MM.1S (cell line): ENCODE data around the gene PILRA.
"Not testable (repeated sequence)": the region's sequence is repeated elsewhere in the genome, so short reads cannot be mapped to it uniquely, and the experiment has no call there.

Source experiments
- DNase-seq: peaks from one replicate; pipeline ENCODE4 v3.0.0-alpha.2; 2015
- H2AFZ ChIP-seq: fragments of 300-600 bp; sonication (generic); 2 replicates; pipeline ENCODE4 v1.6.0; 2016; ENCODE audit warnings: antibody characterized with exemption, low read length
- H3F3A ChIP-seq: fragments of 300-600 bp; sonication (generic); 2 replicates; pipeline ENCODE4 v1.6.1; 2016; ENCODE audit warnings: mild to moderate bottlenecking, antibody characterized with exemption, low read length, moderate library complexity, mixed read lengths; ENCODE audit not compliant: insufficient read depth
- H3K27ac ChIP-seq: fragments of 300-600 bp; sonication (generic); 2 replicates; pipeline ENCODE4 v1.5.1; 2016; ENCODE audit warnings: mild to moderate bottlenecking, low read length
- H3K27me3 ChIP-seq: fragments of 300-600 bp; sonication (generic); replicated peaks from 2 replicates; pipeline ENCODE4 v1.6.0; 2016; ENCODE audit warnings: low read length; ENCODE audit not compliant: insufficient read depth
- H3K36me3 ChIP-seq: fragments of 300-600 bp; sonication (generic); replicated peaks from 2 replicates; pipeline ENCODE4 v1.6.1; 2016; ENCODE audit warnings: mild to moderate bottlenecking, low read length, mixed read lengths; ENCODE audit not compliant: insufficient read depth
- H3K4me1 ChIP-seq: fragments of 300-600 bp; sonication (generic); 2 replicates; pipeline ENCODE4 v1.6.1; 2016; ENCODE audit warnings: low read length, mixed read lengths
- H3K4me2 ChIP-seq: fragments of 300-600 bp; sonication (generic); 2 replicates; pipeline ENCODE4 v1.6.0; 2016; ENCODE audit warnings: low read depth, low read length
- H3K4me3 ChIP-seq: fragments of 300-600 bp; sonication (generic); 2 replicates; pipeline ENCODE4 v1.5.1; 2016; ENCODE audit warnings: low read length, mixed read lengths
- H3K79me2 ChIP-seq: fragments of 300-600 bp; sonication (generic); 2 replicates; pipeline ENCODE4 v1.6.1; 2016; ENCODE audit warnings: mixed run types, low read length, mixed read lengths
- H3K9ac ChIP-seq: fragments of 300-600 bp; sonication (generic); 2 replicates; pipeline ENCODE4 v1.6.1; 2016; ENCODE audit warnings: low read length, mixed read lengths
- H3K9me2 ChIP-seq: fragments of 300-600 bp; sonication (generic); replicated peaks from 2 replicates; pipeline ENCODE4 v1.6.1; 2016; ENCODE audit warnings: mild to moderate bottlenecking, low read length, mixed read lengths; ENCODE audit not compliant: insufficient read depth
- H3K9me3 ChIP-seq: fragments of 300-600 bp; sonication (generic); replicated peaks from 2 replicates; pipeline ENCODE4 v1.6.1; 2016; ENCODE audit warnings: mild to moderate bottlenecking, low read length, mixed read lengths; ENCODE audit not compliant: insufficient read depth
- H4K20me1 ChIP-seq: fragments of 300-600 bp; sonication (generic); 2 replicates; pipeline ENCODE4 v1.6.1; 2016; ENCODE audit warnings: mild to moderate bottlenecking, low read length, moderate library complexity, mixed read lengths; ENCODE audit not compliant: insufficient read depth
- EZH2 ChIP-seq: fragments of 300-600 bp; sonication (generic); optimal IDR thresholded peaks from 2 replicates; pipeline ENCODE3; 2017; ENCODE audit warnings: low read depth, mild to moderate bottlenecking, antibody characterized with exemption, low read length, mixed read lengths
- EZH2phosphoT487 ChIP-seq: fragments of 300-600 bp; sonication (generic); IDR thresholded peaks from 2 replicates; pipeline ENCODE4 v1.6.1; 2018; ENCODE audit warnings: antibody characterized with exemption, low read length
- TF ChIP-seq, protein P1 (sequence below): fragments of 300-600 bp; sonication (generic); IDR thresholded peaks from 2 replicates; pipeline ENCODE4 v1.5.1; 2016; ENCODE audit warnings: antibody characterized with exemption, low read length, mixed read lengths

PILRA gene

DNA sequence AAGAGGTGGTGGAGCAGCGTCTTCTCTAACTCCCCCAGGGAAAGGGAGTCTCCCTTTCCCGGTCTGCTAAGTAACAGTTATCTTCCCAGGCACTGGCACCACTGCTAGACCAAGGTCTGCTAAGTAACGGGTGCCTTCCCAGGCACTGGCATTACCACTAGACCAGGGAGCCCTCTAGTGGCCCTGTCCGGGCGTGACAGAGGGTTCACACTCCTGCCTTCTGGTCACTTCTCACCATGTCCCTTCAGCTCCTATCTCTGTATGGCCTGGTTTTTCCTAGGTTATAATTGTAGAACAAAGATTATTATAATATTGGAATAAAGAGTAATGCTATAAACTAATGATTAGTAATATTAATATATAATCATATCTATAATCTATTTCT is 28.0 kb upstream of the PILRA start:
- TF ChIP-seq, protein P1, sequence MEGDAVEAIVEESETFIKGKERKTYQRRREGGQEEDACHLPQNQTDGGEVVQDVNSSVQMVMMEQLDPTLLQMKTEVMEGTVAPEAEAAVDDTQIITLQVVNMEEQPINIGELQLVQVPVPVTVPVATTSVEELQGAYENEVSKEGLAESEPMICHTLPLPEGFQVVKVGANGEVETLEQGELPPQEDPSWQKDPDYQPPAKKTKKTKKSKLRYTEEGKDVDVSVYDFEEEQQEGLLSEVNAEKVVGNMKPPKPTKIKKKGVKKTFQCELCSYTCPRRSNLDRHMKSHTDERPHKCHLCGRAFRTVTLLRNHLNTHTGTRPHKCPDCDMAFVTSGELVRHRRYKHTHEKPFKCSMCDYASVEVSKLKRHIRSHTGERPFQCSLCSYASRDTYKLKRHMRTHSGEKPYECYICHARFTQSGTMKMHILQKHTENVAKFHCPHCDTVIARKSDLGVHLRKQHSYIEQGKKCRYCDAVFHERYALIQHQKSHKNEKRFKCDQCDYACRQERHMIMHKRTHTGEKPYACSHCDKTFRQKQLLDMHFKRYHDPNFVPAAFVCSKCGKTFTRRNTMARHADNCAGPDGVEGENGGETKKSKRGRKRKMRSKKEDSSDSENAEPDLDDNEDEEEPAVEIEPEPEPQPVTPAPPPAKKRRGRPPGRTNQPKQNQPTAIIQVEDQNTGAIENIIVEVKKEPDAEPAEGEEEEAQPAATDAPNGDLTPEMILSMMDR, result peak; percentile 13; the same call in 1 of the 2 replicates
- not testable (repeated sequence) for H3K27me3 ChIP-seq, H2AFZ ChIP-seq, H3K9ac ChIP-seq, H3K4me3 ChIP-seq, H3K4me2 ChIP-seq, H3K9me2 ChIP-seq, H3K9me3 ChIP-seq, H3K36me3 ChIP-seq
- peaks cover 14% of the 10 kb centered on the region; the same call in 1 of the 2 replicates for H4K20me1 ChIP-seq
- peaks cover 17% of the 10 kb centered on the region for H3F3A ChIP-seq
- peaks cover 23% of the 10 kb centered on the region for H3K4me1 ChIP-seq
- DNase-seq, result peak; percentile 42
- peaks cover 46% of the 10 kb centered on the region for H3K79me2 ChIP-seq
- H3K27ac ChIP-seq, result peak overlapping the region; percentile 37; the same call in 1 of the 2 replicates

DNA sequence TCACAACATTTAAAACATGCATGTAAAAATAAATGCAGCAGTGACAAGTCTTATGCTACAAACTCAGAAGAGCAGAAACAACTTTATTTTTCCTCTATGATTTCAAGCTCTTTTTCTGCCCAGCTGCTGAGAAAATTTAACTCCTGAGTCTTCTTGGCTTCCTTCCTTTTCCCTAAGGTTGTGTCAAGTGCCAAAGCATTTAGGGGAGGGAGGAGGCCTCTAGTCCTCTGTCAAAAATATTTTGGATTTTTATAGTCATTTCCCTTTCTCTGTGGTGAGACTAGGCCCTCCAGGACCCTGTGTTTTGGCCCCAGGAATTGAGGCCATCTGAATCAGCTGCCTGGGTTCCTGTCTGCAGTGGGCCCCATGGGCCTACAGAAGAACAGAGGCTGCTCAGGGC is 26.4 kb upstream of the PILRA start:
- Histone ChIP-seq H3K36me3 (peaks cover 9% of the 10 kb centered on the region), H3K27me3 (no peaks in the 10 kb centered on the region), H3K9ac (no peak overlapping the region), H3K4me1 (peaks cover 16% of the 10 kb centered on the region), H2AFZ (no peak overlapping the region), H3F3A (peaks cover 12% of the 10 kb centered on the region), H4K20me1 (peaks cover 14% of the 10 kb centered on the region; the same call in 1 of the 2 replicates), H3K9me3 (no peaks in the 10 kb centered on the region), H3K79me2 (peaks cover 41% of the 10 kb centered on the region), H3K27ac (no peak overlapping the region), H3K9me2 (no peaks in the 10 kb centered on the region), H3K4me2 (no peak overlapping the region), H3K4me3 (no peak overlapping the region)
- TF ChIP-seq EZH2, result no peak
- TF ChIP-seq EZH2phosphoT487, result no peak
- TF ChIP-seq, protein P1, result no peak
- no peak for DNase-seq

DNA sequence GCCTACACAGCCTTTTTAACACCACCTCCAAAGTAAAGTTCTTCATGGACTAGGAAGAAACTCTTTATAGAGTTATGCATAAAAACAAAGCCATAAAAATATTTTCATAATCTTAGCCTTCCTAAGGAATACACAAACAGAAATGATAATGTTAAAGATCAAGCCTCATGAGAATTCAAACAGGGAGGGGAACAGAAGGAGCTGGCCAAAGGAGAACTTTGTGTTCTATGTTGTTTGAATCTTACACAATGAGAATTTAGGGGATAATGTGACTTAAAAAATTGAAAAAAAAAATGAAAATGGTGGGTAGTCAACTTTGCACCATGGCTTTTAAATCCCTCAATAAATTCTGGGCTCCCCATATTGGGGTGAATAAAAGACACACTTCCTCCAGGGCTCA is 24.5 kb upstream of the PILRA start:
- Histone ChIP-seq H3K36me3 (peaks cover 6% of the 10 kb centered on the region), H3K4me2 (no peak overlapping the region), H3F3A (peaks cover 8% of the 10 kb centered on the region), H3K27ac (no peak overlapping the region), H4K20me1 (0 out of 2 replicates have a peak, but pooled peaks cover 8% of the 10 kb centered on the region), H3K27me3 (no peaks in the 10 kb centered on the region), H3K9ac (no peak overlapping the region), H3K4me1 (peaks cover 8% of the 10 kb centered on the region; the same call in 1 of the 2 replicates), H3K9me3 (no peaks in the 10 kb centered on the region), H3K4me3 (no peak overlapping the region), H2AFZ (no peak overlapping the region), H3K79me2 (peaks cover 25% of the 10 kb centered on the region), H3K9me2 (no peaks in the 10 kb centered on the region)
- DNase-seq, result no peak
- no peak for TF ChIP-seq EZH2phosphoT487
- TF ChIP-seq, protein P1, result no peak
- TF ChIP-seq EZH2, result no peak
